ENCODE data around the gene CISD1.

DNA sequence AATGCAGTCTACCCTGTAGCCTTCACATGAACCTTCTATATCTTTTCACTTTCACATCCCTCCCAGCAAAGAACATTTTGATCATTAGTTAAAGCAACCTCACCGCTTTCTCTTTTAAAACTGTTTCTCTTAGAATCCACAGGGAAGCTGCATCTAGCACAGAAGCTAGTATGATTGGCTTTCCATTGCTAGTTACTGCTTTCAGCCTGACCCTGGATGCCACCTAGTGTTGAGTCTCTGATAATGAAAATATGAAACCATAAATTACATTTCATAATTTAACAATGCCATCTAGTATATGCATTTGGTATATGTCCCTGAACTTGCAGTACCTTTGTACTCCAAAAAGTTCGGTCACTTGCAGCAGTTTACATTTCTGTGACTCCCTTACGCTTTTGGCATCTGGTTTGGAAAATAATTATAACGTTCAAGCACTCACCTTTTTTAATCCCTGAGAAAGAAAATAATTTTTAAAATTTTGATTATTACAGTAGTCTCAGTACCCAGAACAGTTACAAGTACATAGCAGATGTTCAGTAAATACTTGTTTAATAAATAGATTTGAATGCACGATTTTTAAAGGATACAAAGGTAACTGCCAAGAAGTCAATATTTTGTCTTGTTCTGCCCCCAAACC is 22.7 kb downstream of the CISD1 start:
- TF ChIP-seq, protein P1, sequence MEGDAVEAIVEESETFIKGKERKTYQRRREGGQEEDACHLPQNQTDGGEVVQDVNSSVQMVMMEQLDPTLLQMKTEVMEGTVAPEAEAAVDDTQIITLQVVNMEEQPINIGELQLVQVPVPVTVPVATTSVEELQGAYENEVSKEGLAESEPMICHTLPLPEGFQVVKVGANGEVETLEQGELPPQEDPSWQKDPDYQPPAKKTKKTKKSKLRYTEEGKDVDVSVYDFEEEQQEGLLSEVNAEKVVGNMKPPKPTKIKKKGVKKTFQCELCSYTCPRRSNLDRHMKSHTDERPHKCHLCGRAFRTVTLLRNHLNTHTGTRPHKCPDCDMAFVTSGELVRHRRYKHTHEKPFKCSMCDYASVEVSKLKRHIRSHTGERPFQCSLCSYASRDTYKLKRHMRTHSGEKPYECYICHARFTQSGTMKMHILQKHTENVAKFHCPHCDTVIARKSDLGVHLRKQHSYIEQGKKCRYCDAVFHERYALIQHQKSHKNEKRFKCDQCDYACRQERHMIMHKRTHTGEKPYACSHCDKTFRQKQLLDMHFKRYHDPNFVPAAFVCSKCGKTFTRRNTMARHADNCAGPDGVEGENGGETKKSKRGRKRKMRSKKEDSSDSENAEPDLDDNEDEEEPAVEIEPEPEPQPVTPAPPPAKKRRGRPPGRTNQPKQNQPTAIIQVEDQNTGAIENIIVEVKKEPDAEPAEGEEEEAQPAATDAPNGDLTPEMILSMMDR (IDR thresholded peaks at IDR 0.05), result peak; percentile 70 to 77 (median 72)
- TF ChIP-seq POLR2A (IDR thresholded peaks at IDR 0.05), result no peak

Data from right lobe of liver (tissue), 4 donors.